ENCODE data around the gene ABL2.

ABL2 gene

GRCh38 chr1:179061360-179062282 is 167.9 kb downstream of the ABL2 start:
- H3K4me3 ChIP-seq (ENCODE audit: control insufficient read depth, low read depth, low read length), result no peak overlapping the region
- no peak for DNase-seq (ENCODE audit: low read depth)
- TF ChIP-seq CTCF (conservative IDR thresholded peaks at IDR 0.05; ENCODE audit: control insufficient read depth, insufficient read depth, low read depth, low read length), result no peak

- H3K4me3 ChIP-seq (ENCODE audit: control insufficient read depth, low read depth, low read length), result no peak overlapping the region
- no peak for TF ChIP-seq CTCF (conservative IDR thresholded peaks at IDR 0.05; ENCODE audit: control insufficient read depth, insufficient read depth, low read depth, low read length)
- DNase-seq (ENCODE audit: low read depth), result no peak
These were observed 170.7 kb downstream of the ABL2 start for GRCh38 chr1:179058487-179059483.

GRCh38 chr1:179055937-179056336 is 173.5 kb downstream of the ABL2 start:
- no peak for DNase-seq (ENCODE audit: low read depth)
- TF ChIP-seq CTCF (conservative IDR thresholded peaks at IDR 0.05; ENCODE audit: control insufficient read depth, insufficient read depth, low read depth, low read length), result no peak
- no peak overlapping the region for H3K4me3 ChIP-seq (ENCODE audit: control insufficient read depth, low read depth, low read length)

- no peak for TF ChIP-seq CTCF (conservative IDR thresholded peaks at IDR 0.05; ENCODE audit: control insufficient read depth, insufficient read depth, low read depth, low read length)
- no peak overlapping the region for H3K4me3 ChIP-seq (ENCODE audit: control insufficient read depth, low read depth, low read length)
- DNase-seq (ENCODE audit: low read depth), result no peak
These were observed 176.0 kb downstream of the ABL2 start for GRCh38 chr1:179053486-179053885.

GRCh38 chr1:179052776-179053175 is 176.7 kb downstream of the ABL2 start:
- no peak for DNase-seq (ENCODE audit: low read depth)
- TF ChIP-seq CTCF (conservative IDR thresholded peaks at IDR 0.05; ENCODE audit: control insufficient read depth, insufficient read depth, low read depth, low read length), result no peak

More at GRCh38 chr1:179052776-179053175, 176.7 kb downstream of the ABL2 start:
- no peak overlapping the region for H3K4me3 ChIP-seq (ENCODE audit: control insufficient read depth, low read depth, low read length)
